GM23248 (cell line): ENCODE results near the gene SLC25A21. TPM values are rescaled to one million over a fixed set of nuclear protein-coding genes. Genes with fewer than 3 reads are reported as not detected.

Experiments
- DNase-seq: peaks from one replicate; pipeline ENCODE4 v3.0.0-alpha.2; 2015
- H2AFZ ChIP-seq: fragments of 200-600 bp; sonication (generic); 2 replicates; pipeline ENCODE4 v1.6.1; 2016; ENCODE audit warnings: antibody characterized with exemption
- H3F3A ChIP-seq: fragments of 200-600 bp; sonication (generic); 2 replicates; pipeline ENCODE4 v1.6.1; 2016; ENCODE audit warnings: mild to moderate bottlenecking, antibody characterized with exemption, mixed run types; ENCODE audit not compliant: insufficient read depth
- H3K27ac ChIP-seq: fragments of 200-600 bp; sonication (generic); 2 replicates; pipeline ENCODE4 v1.5.1; 2016; ENCODE audit warnings: mild to moderate bottlenecking
- H3K27me3 ChIP-seq: fragments of 200-600 bp; sonication (generic); replicated peaks from 2 replicates; pipeline ENCODE4 v1.6.1; 2016; ENCODE audit warnings: mild to moderate bottlenecking; ENCODE audit not compliant: insufficient read depth
- H3K36me3 ChIP-seq: fragments of 200-600 bp; sonication (generic); 2 replicates; pipeline ENCODE4 v1.6.1; 2016; ENCODE audit warnings: low read depth, mild to moderate bottlenecking
- H3K4me1 ChIP-seq: fragments of 200-600 bp; sonication (generic); 2 replicates; pipeline ENCODE4 v1.6.1; 2016; ENCODE audit warnings: mild to moderate bottlenecking; ENCODE audit not compliant: insufficient read depth
- H3K4me2 ChIP-seq: fragments of 200-600 bp; sonication (generic); one replicate; pipeline ENCODE4 v1.6.1; 2016; ENCODE audit warnings: mild to moderate bottlenecking; ENCODE audit not compliant: unreplicated experiment
- H3K4me3 ChIP-seq: fragments of 200-600 bp; sonication (generic); 2 replicates; pipeline ENCODE4 v1.5.1; 2016; ENCODE audit warnings: mild to moderate bottlenecking
- H3K79me2 ChIP-seq: fragments of 200-600 bp; sonication (generic); 2 replicates; pipeline ENCODE4 v1.6.1; 2016; ENCODE audit warnings: mild to moderate bottlenecking; ENCODE audit not compliant: insufficient read depth
- H3K9ac ChIP-seq: fragments of 200-600 bp; sonication (generic); 2 replicates; pipeline ENCODE4 v1.6.1; 2016; ENCODE audit warnings: mild to moderate bottlenecking
- H3K9me2 ChIP-seq: fragments of 200-600 bp; sonication (generic); 2 replicates; pipeline ENCODE4 v1.6.1; 2016; ENCODE audit warnings: mixed run types, mild to moderate bottlenecking, moderate library complexity; ENCODE audit not compliant: insufficient read depth
- H3K9me3 ChIP-seq: fragments of 200-600 bp; sonication (generic); one replicate; pipeline ENCODE4 v1.6.1; 2017; ENCODE audit warnings: low read depth
- H4K20me1 ChIP-seq: fragments of 200-600 bp; sonication (generic); 2 replicates; pipeline ENCODE4 v1.6.0; 2016; ENCODE audit not compliant: insufficient read depth
- EZH2 ChIP-seq: fragments of 200-600 bp; sonication (generic); IDR thresholded peaks from 2 replicates; pipeline ENCODE4 v1.6.1; 2018; ENCODE audit warnings: antibody characterized with exemption, mild to moderate bottlenecking; ENCODE audit not compliant: insufficient read depth, poor library complexity, severe bottlenecking
- EZH2phosphoT487 ChIP-seq: fragments of 200-600 bp; sonication (generic); IDR thresholded peaks from 2 replicates; pipeline ENCODE4 v1.6.1; 2018; ENCODE audit warnings: antibody characterized with exemption, moderate library complexity, mild to moderate bottlenecking, low read depth; ENCODE audit not compliant: insufficient read depth
- WGBS, 2 experiments: methylation state at CpG; one replicate each; pipeline ENCODE4 v1.1.6; 2015 to 2017; ENCODE audit warnings: low lambda C conversion rate in 2 of 2, low coverage in 1 of 2; ENCODE audit errors: missing lambda C conversion rate in 2 of 2; 5-methylcytosine and 5-hydroxymethylcytosine counted together
- in situ Hi-C: fragments of 300-500 bp; cut with MboI; formaldehyde crosslinking; loops from 2 replicates; pipeline ENCODE4 v1.15.0; 2020
- polyA plus RNA-seq: library from polyadenylated mRNA; unstranded; fragments of >200 nt; fragmentation: Nextera tagmentation; extraction: Ambion mirVana; gene quantifications from 2 replicates; pipeline ENCODE4 v1.2.1, GENCODE V29; 2016
- total RNA-seq: library from RNA; depleted of rRNA; stranded (reverse); fragments of >200 nt; shearing (Covaris generic); gene quantifications from 2 replicates; pipeline ENCODE4 v1.2.3, GENCODE V29; 2014

The SLC25A21 gene
- total and polyA plus RNA-seq, 2 experiments from 2014 or later = 0.26 TPM; not detected in 1

DNA sequence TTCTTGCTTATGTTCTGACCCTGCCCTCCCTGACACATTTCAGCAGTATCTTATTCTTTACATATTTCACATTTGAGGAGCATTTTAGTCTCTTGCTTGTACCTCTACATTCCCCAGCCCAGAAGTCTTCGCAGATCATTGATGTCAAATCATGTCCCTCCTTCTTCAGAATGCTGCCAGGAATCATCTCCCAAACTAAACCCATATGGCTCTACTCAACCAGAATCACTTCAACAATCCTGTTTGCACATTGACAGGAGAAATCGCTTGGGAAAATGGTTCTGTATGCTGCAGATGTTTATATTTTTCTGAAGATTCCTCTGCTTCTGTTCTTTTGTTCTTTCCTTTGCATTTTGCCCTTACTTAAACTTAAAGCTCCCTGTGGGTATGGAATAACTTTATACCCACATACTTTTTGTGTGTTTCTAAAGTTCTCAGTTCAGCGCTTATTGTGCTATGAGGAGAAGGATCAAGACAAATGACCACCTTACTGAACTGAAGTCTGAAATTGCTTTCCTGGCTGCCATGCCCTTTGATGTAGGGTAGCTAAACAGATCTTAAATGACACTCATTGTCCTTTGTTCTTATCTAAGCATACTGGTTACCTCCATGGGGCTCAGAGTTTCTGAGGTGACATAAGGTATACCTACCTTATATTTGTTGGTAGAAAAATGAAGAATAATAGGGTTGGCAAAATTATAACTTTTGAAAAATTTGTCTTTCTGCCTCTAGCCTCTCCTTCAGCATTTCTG, 134.6 kb downstream of the SLC25A21 start:
- TF ChIP-seq EZH2 = no peak
- TF ChIP-seq EZH2phosphoT487 = no peak
- Histone ChIP-seq H3K27me3 (no peaks in the 10 kb centered on the region), H3K27ac (no peak overlapping the region), H3K9me3 (no peaks in the 10 kb centered on the region), H3F3A (peaks cover 20% of the 10 kb centered on the region), H3K4me3 (no peak overlapping the region), H3K4me2 (no peak overlapping the region), H3K9me2 (no peaks in the 10 kb centered on the region), H2AFZ (no peak overlapping the region), H3K9ac (no peak overlapping the region), H3K4me1 (peaks cover 32% of the 10 kb centered on the region), H3K79me2 (no peaks in the 10 kb centered on the region), H4K20me1 (no peaks in the 10 kb centered on the region), H3K36me3 (no peaks in the 10 kb centered on the region)
- WGBS, 2 experiments = 41 to 52% methylated on average over 3 of the region's 3 CpGs
- DNase-seq = peak; percentile 5
- in situ Hi-C loops = no loop called here

GRCh38 chr14:37036669-37037341, 135.6 kb downstream of the SLC25A21 start:
- no peaks in the 10 kb centered on the region for H3K9me2 ChIP-seq
- in situ Hi-C loops = no loop called here
- peaks cover 32% of the 10 kb centered on the region for H3K4me1 ChIP-seq
- TF ChIP-seq EZH2phosphoT487 (no peak), EZH2 (no peak)
- peak; percentile 53 for DNase-seq
- no peak overlapping the region for H3K9ac ChIP-seq
- no peak overlapping the region for H3K4me3 ChIP-seq
- H3F3A ChIP-seq = peaks cover 20% of the 10 kb centered on the region
- no peaks in the 10 kb centered on the region for H3K79me2 ChIP-seq
- no peaks in the 10 kb centered on the region for H3K9me3 ChIP-seq
- H4K20me1 ChIP-seq = no peaks in the 10 kb centered on the region
- no peaks in the 10 kb centered on the region for H3K36me3 ChIP-seq
- H3K27ac ChIP-seq = no peak overlapping the region
- H2AFZ ChIP-seq = no peak overlapping the region
- no peaks in the 10 kb centered on the region for H3K27me3 ChIP-seq
- 57% methylated on average over 4 of the region's 4 CpGs for WGBS, 2 experiments
- H3K4me2 ChIP-seq = peak overlapping the region; percentile 13

DNA sequence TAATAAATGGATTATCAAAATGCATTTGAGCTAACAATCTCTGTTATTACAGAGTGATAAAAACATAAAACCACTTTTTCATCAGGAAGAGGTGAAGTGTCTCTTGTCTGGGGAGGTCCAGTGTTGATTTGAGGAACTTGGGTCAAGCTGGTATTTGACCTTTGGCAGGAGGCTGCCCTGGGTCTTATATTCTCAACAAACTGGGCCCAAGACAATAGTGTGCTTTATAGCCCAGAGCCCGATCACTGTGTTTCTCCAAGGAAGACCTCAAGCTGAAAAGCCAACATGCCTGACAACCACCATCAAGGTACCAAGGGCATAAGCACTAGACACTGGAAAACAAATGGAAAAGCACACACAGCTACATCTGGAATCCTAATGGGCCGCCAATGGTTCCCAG, 137.0 kb downstream of the SLC25A21 start:
- no peaks in the 10 kb centered on the region for H3K36me3 ChIP-seq
- no peak overlapping the region for H3K9ac ChIP-seq
- H3K4me2 ChIP-seq = peak overlapping the region; percentile 53
- H3K9me3 ChIP-seq = no peaks in the 10 kb centered on the region
- peaks cover 32% of the 10 kb centered on the region for H3K4me1 ChIP-seq
- no peaks in the 10 kb centered on the region for H4K20me1 ChIP-seq
- 88 to 100% methylated on average over 2 of the region's 2 CpGs for WGBS, 2 experiments
- H3K79me2 ChIP-seq = no peaks in the 10 kb centered on the region
- no peak overlapping the region for H2AFZ ChIP-seq
- H3K27me3 ChIP-seq = no peaks in the 10 kb centered on the region
- peaks cover 20% of the 10 kb centered on the region for H3F3A ChIP-seq
- TF ChIP-seq EZH2 = no peak
- no peak for TF ChIP-seq EZH2phosphoT487
- no peak overlapping the region for H3K27ac ChIP-seq
- in situ Hi-C loops = no loop called here
- H3K4me3 ChIP-seq = peak overlapping the region; percentile 40; the same call in 1 of the 2 replicates
- no peaks in the 10 kb centered on the region for H3K9me2 ChIP-seq
- DNase-seq = no peak

GRCh38 chr14:37034410-37035285, 137.8 kb downstream of the SLC25A21 start:
- Histone ChIP-seq H3K9me3 (no peaks in the 10 kb centered on the region), H3K79me2 (no peaks in the 10 kb centered on the region), H3K4me2 (peak overlapping the region; percentile 53), H2AFZ (no peak overlapping the region), H3K9me2 (no peaks in the 10 kb centered on the region), H3K4me3 (peak overlapping the region; percentile 40; the same call in 1 of the 2 replicates), H3K36me3 (no peaks in the 10 kb centered on the region), H3K27ac (no peak overlapping the region), H3K4me1 (peaks cover 32% of the 10 kb centered on the region), H3K9ac (no peak overlapping the region), H3K27me3 (no peaks in the 10 kb centered on the region), H4K20me1 (no peaks in the 10 kb centered on the region), H3F3A (peaks cover 20% of the 10 kb centered on the region)
- no peak for TF ChIP-seq EZH2
- TF ChIP-seq EZH2phosphoT487 = no peak
- WGBS, 2 experiments = 51 to 52% methylated on average over 11 of the region's 11 CpGs
- in situ Hi-C loops = no loop called here
- peak; percentile 84 for DNase-seq
